ENCODE measurements around the gene CRMP1. TPM values are rescaled to one million over a fixed set of nuclear protein-coding genes. Genes with fewer than 3 reads are reported as not detected.

The CRMP1 gene
- total RNA-seq, 6 donors from 2014 or later = 0.89 to 5.7 (median 2.0) TPM

DNA sequence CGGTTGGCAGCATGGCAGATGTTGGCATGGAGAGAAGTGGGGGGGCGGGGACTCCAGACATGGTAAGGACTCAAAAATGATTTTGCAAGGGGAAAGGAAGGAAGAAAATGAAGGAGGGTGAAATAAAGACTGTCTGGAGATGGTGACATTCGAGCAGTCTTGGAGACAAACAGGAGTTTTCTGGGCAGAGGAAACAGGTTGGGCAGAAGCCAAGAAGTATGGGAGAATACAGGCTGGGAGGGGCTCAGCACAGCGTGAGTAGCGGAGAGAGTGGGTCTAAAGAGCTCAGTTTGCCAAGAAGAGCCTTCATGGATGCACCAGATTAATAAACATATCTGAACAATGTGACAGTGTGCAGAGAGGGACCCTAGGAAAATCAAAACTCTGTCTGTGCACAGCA, 13.3 kb upstream of the CRMP1 start:
- H3K36me3 ChIP-seq = no peaks in the 10 kb centered on the region
- 20 to 21% methylated on average over 5 of the region's 5 CpGs for WGBS, 2 donors
- H3K9me3 ChIP-seq = no peaks in the 10 kb centered on the region
- H3K4me3 ChIP-seq = no peak overlapping the region
- H3K27ac ChIP-seq = no peak overlapping the region
- peaks cover 0 to 6% (median 1%) of the 10 kb centered on the region in 4 donors for H3K4me1 ChIP-seq
- no peak for ATAC-seq (ENCODE audit: low FRiP score in 2 of 2)
- no peak for DNase-seq
- TF ChIP-seq, protein P1, sequence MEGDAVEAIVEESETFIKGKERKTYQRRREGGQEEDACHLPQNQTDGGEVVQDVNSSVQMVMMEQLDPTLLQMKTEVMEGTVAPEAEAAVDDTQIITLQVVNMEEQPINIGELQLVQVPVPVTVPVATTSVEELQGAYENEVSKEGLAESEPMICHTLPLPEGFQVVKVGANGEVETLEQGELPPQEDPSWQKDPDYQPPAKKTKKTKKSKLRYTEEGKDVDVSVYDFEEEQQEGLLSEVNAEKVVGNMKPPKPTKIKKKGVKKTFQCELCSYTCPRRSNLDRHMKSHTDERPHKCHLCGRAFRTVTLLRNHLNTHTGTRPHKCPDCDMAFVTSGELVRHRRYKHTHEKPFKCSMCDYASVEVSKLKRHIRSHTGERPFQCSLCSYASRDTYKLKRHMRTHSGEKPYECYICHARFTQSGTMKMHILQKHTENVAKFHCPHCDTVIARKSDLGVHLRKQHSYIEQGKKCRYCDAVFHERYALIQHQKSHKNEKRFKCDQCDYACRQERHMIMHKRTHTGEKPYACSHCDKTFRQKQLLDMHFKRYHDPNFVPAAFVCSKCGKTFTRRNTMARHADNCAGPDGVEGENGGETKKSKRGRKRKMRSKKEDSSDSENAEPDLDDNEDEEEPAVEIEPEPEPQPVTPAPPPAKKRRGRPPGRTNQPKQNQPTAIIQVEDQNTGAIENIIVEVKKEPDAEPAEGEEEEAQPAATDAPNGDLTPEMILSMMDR (IDR thresholded peaks at IDR 0.05) = no peak
- no peak for TF ChIP-seq EP300 (IDR thresholded peaks at IDR 0.05)
- no peak for TF ChIP-seq POLR2A (IDR thresholded peaks at IDR 0.05)
- TF ChIP-seq POLR2AphosphoS5 (IDR thresholded peaks at IDR 0.05) = no peak
- no peaks in the 10 kb centered on the region for H3K27me3 ChIP-seq

GRCh38 chr4:5905714-5906113, 12.8 kb upstream of the CRMP1 start:
- H3K4me3 ChIP-seq = no peak overlapping the region
- H3K27me3 ChIP-seq = no peaks in the 10 kb centered on the region
- H3K27ac ChIP-seq = no peak overlapping the region
- peaks cover 0 to 6% (median 1%) of the 10 kb centered on the region in 4 donors for H3K4me1 ChIP-seq
- ATAC-seq (ENCODE audit: low FRiP score in 2 of 2) (no peak), DNase-seq (no peak)
- TF ChIP-seq POLR2AphosphoS5 (IDR thresholded peaks at IDR 0.05) (no peak), EP300 (IDR thresholded peaks at IDR 0.05) (no peak), POLR2A (IDR thresholded peaks at IDR 0.05) (no peak)
- TF ChIP-seq, protein P1 (IDR thresholded peaks at IDR 0.05) = no peak
- no peaks in the 10 kb centered on the region for H3K36me3 ChIP-seq
- WGBS, 2 donors = 8 to 10% methylated on average over 8 of the region's 8 CpGs
- H3K9me3 ChIP-seq = no peaks in the 10 kb centered on the region

DNA sequence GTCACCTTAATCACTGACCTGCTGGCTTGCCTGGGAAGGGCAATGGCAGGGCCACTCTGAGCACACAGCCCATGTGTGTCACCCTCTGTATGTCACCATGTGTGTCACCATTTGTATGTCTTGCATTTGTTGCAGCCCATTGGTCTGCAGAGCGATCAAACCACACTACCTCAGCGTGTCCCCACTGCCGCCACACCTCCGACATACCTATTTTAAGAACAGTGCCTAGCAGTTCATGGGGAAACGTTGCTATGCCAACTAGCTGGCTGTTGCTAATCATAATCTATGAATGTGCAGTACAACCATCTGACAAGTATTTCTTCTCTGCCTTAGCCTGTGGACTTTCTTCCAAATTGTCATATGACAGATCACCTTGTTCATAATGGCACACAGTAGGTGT, 8.0 kb upstream of the CRMP1 start:
- no peak for ATAC-seq (ENCODE audit: low FRiP score in 2 of 2)
- no peaks in the 10 kb centered on the region for H3K27me3 ChIP-seq
- TF ChIP-seq POLR2AphosphoS5 (IDR thresholded peaks at IDR 0.05) (no peak), EP300 (IDR thresholded peaks at IDR 0.05) (no peak), POLR2A (IDR thresholded peaks at IDR 0.05) (no peak)
- TF ChIP-seq, protein P1 (IDR thresholded peaks at IDR 0.05) = no peak

DNA sequence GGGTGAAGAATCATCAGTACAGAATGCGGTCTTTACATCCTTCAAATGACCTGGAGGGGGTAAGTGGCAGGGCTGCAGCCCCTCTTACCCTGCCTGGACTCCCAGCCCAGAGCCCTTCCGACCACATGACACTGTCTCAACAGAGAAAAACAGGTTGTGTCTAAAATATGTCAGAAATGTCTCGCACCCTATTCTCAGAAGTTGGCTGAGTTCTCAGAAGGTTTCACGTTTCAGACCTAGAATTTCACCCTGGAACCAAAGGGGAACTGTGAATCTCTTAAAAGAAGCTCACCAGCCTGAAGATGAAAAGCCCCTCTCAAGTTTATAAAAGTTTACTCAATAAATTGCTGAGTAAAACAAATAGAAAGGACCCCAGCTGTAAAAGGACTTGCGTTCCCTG, 7.0 kb upstream of the CRMP1 start:
- no peaks in the 10 kb centered on the region for H3K36me3 ChIP-seq
- no peak for DNase-seq
- TF ChIP-seq POLR2AphosphoS5 (IDR thresholded peaks at IDR 0.05) (no peak), POLR2A (IDR thresholded peaks at IDR 0.05) (no peak), EP300 (IDR thresholded peaks at IDR 0.05) (no peak)
- TF ChIP-seq, protein P1 (IDR thresholded peaks at IDR 0.05) = no peak
- 64% methylated on average over 5 of the region's 5 CpGs for WGBS, 2 donors
- no peak overlapping the region for H3K27ac ChIP-seq
- no peak for ATAC-seq (ENCODE audit: low FRiP score in 2 of 2)
- no peaks in the 10 kb centered on the region for H3K27me3 ChIP-seq
- H3K4me3 ChIP-seq = no peak overlapping the region
- no peaks in the 10 kb centered on the region for H3K9me3 ChIP-seq
- peaks cover 0 to 3% (median 0%) of the 10 kb centered on the region in 4 donors for H3K4me1 ChIP-seq

More for the DNA sequence above, 8.0 kb upstream of the CRMP1 start:
- WGBS, 2 donors = 83 to 89% methylated on average over 5 of the region's 5 CpGs
- DNase-seq = no peak
- H3K4me3 ChIP-seq = no peak overlapping the region
- no peaks in the 10 kb centered on the region for H3K9me3 ChIP-seq
- no peaks in the 10 kb centered on the region for H3K36me3 ChIP-seq
- peaks cover 0 to 3% (median 1%) of the 10 kb centered on the region in 4 donors for H3K4me1 ChIP-seq
- H3K27ac ChIP-seq = no peak overlapping the region

DNA sequence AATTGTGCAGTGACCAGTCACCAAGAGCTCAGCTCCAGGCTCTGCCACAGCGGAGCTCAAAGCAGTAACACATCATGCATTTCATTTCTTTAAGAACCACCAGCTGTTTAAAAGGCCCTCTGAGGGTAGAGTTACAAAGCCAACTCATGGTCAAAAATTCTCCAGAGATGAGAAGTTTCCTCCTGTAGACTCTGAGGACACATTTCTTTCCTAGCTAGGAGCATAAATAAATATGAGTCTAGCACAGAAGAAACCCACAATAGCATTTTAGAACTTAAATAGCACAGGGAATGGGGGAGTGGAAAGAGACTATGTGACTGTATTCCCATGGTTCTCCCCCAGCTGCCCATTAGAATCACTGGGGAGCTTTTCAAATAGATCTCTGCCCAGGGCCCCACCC, 6.5 kb upstream of the CRMP1 start:
- H3K4me3 ChIP-seq = no peak overlapping the region
- ATAC-seq (ENCODE audit: low FRiP score in 2 of 2) = no peak
- no peak for DNase-seq
- no peaks in the 10 kb centered on the region for H3K36me3 ChIP-seq
- H3K9me3 ChIP-seq = no peaks in the 10 kb centered on the region
- TF ChIP-seq EP300 (IDR thresholded peaks at IDR 0.05) (no peak), POLR2AphosphoS5 (IDR thresholded peaks at IDR 0.05) (no peak), POLR2A (IDR thresholded peaks at IDR 0.05) (no peak)
- TF ChIP-seq, protein P1 (IDR thresholded peaks at IDR 0.05) = no peak
- peaks cover 0 to under 1% (median 0%) of the 10 kb centered on the region in 4 donors for H3K4me1 ChIP-seq
- 83 to 93% methylated on average over 1 of the region's 1 CpG for WGBS, 2 donors
- H3K27me3 ChIP-seq = no peaks in the 10 kb centered on the region
- no peak overlapping the region for H3K27ac ChIP-seq

Measured in upper lobe of left lung (tissue), 6 donors.